ENCODE results near the gene WNT11.
A peak's percentile ranks its signal among the peaks of the same experiment; 100 is the strongest.

The WNT11 gene

GRCh38 chr11:76237914-76238313 lies 31.6 kb upstream of the WNT11 start:
- DNase-seq = no peak

GRCh38 chr11:76237000-76237649 lies 30.8 kb upstream of the WNT11 start:
- DNase-seq = no peak

GRCh38 chr11:76236092-76236999 lies 30.0 kb upstream of the WNT11 start:
- DNase-seq = peak; percentile 57 to 60

GRCh38 chr11:76235233-76236091 lies 29.2 kb upstream of the WNT11 start:
- peak; percentile 88 to 90 for DNase-seq

- peak; percentile 47 to 54 for DNase-seq
Measured at GRCh38 chr11:76234416-76235232, 28.3 kb upstream of the WNT11 start.

- DNase-seq = peak in 1 of 2 experiments; percentile 37
Measured at GRCh38 chr11:76234021-76234415, 27.7 kb upstream of the WNT11 start.

- DNase-seq = no peak
Measured at GRCh38 chr11:76233196-76233921, 27.1 kb upstream of the WNT11 start.

GRCh38 chr11:76232026-76232665 lies 25.8 kb upstream of the WNT11 start:
- DNase-seq = no peak

GRCh38 chr11:76231121-76231738 lies 24.9 kb upstream of the WNT11 start:
- no peak for DNase-seq

- no peak for DNase-seq
Measured at GRCh38 chr11:76230392-76230791, 24.1 kb upstream of the WNT11 start.

GRCh38 chr11:76229690-76230240 lies 23.5 kb upstream of the WNT11 start:
- DNase-seq = no peak

- DNase-seq = no peak
Measured at GRCh38 chr11:76228875-76229149, 22.5 kb upstream of the WNT11 start.

GRCh38 chr11:76228071-76228874 lies 22.0 kb upstream of the WNT11 start:
- DNase-seq = no peak

- no peak for DNase-seq
Measured at GRCh38 chr11:76226626-76227025, 20.3 kb upstream of the WNT11 start.

GRCh38 chr11:76225122-76225611 lies 18.9 kb upstream of the WNT11 start:
- no peak for DNase-seq

GRCh38 chr11:76224461-76225121 lies 18.3 kb upstream of the WNT11 start:
- DNase-seq = no peak

- no peak for DNase-seq
Measured at GRCh38 chr11:76221365-76221764, 15.1 kb upstream of the WNT11 start.

GRCh38 chr11:76219243-76219642 lies 12.9 kb upstream of the WNT11 start:
- no peak for DNase-seq

Measured in AML-193 (cell line).